Tibial artery (tissue), 4 donors: ENCODE results near the gene FNBP1L.

Experiments
- DNase-seq, 2 donors: peaks; one replicate each; pipeline ENCODE4 v3.0.0-alpha.2; 2019
- H3K27ac ChIP-seq, 2 donors: fragments of 200-600 bp; sonication (generic) in 1 of 2; 1 replicate in 1 of 2; 2 replicates in 1 of 2; pipeline ENCODE4 v1.5.1; 2018 to 2019; ENCODE audit warnings: mild to moderate bottlenecking in 1 of 2
- H3K27me3 ChIP-seq, 2 donors: fragments of 200-600 bp; sonication (generic) in 1 of 2; one replicate each; pipeline versions ENCODE4 v1.5.1 to v1.6.0; 2016 to 2019
- H3K36me3 ChIP-seq, 3 donors: fragments of 200-600 bp; sonication (generic) in 2 of 3; one replicate each; pipeline ENCODE4 v1.5.1; 2016 to 2019; ENCODE audit warnings: mild to moderate bottlenecking in 2 of 3
- H3K4me1 ChIP-seq, 4 donors: fragments of 200-600 bp; sonication (generic) in 2 of 4; 1 replicate in 3 of 4; 2 replicates in 1 of 4; pipeline ENCODE4 v1.5.1; 2016 to 2019
- H3K4me3 ChIP-seq, 2 donors: fragments of 200-600 bp; sonication (generic) in 1 of 2; 1 replicate in 1 of 2; 2 replicates in 1 of 2; pipeline ENCODE4 v1.5.1; 2018 to 2019; ENCODE audit warnings: mild to moderate bottlenecking in 2 of 2
- H3K9me3 ChIP-seq, 3 donors: fragments of 200-600 bp; sonication (generic) in 1 of 3; one replicate each; pipeline ENCODE4 v1.5.1; 2016 to 2019
- intact Hi-C: fragments of 100-400 bp; cut with DNase I; formaldehyde crosslinking; loops from one replicate; pipeline ENCODE4 v1.15.0; 2023; ENCODE audit warnings: low total_unique reads
- TF ChIP-seq, protein P1 (sequence below), 2 experiments: fragments of 200-600 bp in 1 of 2; fragments of 450-650 bp in 1 of 2; IDR thresholded peaks; one replicate each; pipeline ENCODE4 v1.5.1; 2017 to 2019; ENCODE audit warnings: antibody characterized with exemption in 2 of 2, mild to moderate bottlenecking in 1 of 2, moderate library complexity in 1 of 2

FNBP1L gene

GRCh38 chr1:93566227-93566626 is 118.3 kb downstream of the FNBP1L start:
- Histone ChIP-seq H3K27ac (no peak overlapping the region), H3K36me3 (peaks cover 62 to 93% (median 90%) of the 10 kb centered on the region in 3 donors), H3K9me3 (no peaks in the 10 kb centered on the region), H3K4me3 (no peak overlapping the region), H3K27me3 (no peaks in the 10 kb centered on the region), H3K4me1 (peaks cover 0 to 8% (median 0%) of the 10 kb centered on the region in 4 donors)
- TF ChIP-seq, protein P1, sequence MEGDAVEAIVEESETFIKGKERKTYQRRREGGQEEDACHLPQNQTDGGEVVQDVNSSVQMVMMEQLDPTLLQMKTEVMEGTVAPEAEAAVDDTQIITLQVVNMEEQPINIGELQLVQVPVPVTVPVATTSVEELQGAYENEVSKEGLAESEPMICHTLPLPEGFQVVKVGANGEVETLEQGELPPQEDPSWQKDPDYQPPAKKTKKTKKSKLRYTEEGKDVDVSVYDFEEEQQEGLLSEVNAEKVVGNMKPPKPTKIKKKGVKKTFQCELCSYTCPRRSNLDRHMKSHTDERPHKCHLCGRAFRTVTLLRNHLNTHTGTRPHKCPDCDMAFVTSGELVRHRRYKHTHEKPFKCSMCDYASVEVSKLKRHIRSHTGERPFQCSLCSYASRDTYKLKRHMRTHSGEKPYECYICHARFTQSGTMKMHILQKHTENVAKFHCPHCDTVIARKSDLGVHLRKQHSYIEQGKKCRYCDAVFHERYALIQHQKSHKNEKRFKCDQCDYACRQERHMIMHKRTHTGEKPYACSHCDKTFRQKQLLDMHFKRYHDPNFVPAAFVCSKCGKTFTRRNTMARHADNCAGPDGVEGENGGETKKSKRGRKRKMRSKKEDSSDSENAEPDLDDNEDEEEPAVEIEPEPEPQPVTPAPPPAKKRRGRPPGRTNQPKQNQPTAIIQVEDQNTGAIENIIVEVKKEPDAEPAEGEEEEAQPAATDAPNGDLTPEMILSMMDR (IDR thresholded peaks at IDR 0.05) = no peak
- intact Hi-C loops = no loop called here
- DNase-seq = no peak

- Histone ChIP-seq H3K36me3 (peaks cover 61 to 93% (median 90%) of the 10 kb centered on the region in 3 donors), H3K4me3 (no peak overlapping the region), H3K27ac (no peak overlapping the region), H3K4me1 (peaks cover 0 to 8% (median 0%) of the 10 kb centered on the region in 4 donors), H3K9me3 (no peaks in the 10 kb centered on the region), H3K27me3 (no peaks in the 10 kb centered on the region)
- intact Hi-C loops = no loop called here
- DNase-seq = no peak
- TF ChIP-seq, protein P1 (IDR thresholded peaks at IDR 0.05) = no peak
These were observed 119.5 kb downstream of the FNBP1L start for GRCh38 chr1:93567255-93567918.

DNA sequence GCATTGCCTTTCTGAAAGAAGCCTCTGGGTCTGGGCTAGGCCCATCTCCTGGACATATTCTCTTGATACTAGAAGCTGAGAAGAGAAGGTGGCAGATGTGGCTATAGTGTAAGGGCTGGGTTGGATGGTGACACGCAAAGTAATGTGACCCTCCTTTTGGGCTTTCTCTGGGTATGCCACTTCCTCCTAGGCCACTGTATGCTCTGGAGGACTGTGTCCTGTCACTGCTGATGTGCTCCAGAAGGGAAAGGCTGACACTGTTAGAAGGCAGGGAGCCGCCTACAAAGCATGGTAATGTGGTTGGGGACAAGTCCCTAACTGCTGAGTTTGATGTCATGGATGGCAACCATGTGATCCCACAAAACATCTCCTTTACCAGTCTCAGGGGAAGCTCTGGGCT is 121.6 kb downstream of the FNBP1L start:
- no peaks in the 10 kb centered on the region for H3K9me3 ChIP-seq
- intact Hi-C loops = no loop called here

GRCh38 chr1:93571623-93572310 is 123.8 kb downstream of the FNBP1L start:
- H3K4me3 ChIP-seq = no peak overlapping the region
- H3K27me3 ChIP-seq = no peaks in the 10 kb centered on the region
- TF ChIP-seq, protein P1 (IDR thresholded peaks at IDR 0.05) = no peak
- H3K27ac ChIP-seq = no peak overlapping the region
- H3K9me3 ChIP-seq = no peaks in the 10 kb centered on the region
- peaks cover 79 to 100% (median 86%) of the 10 kb centered on the region in 3 donors for H3K36me3 ChIP-seq
- intact Hi-C loops = no loop called here
- no peaks in the 10 kb centered on the region for H3K4me1 ChIP-seq
- no peak for DNase-seq

More for the DNA sequence above, 121.6 kb downstream of the FNBP1L start:
- TF ChIP-seq, protein P1 (IDR thresholded peaks at IDR 0.05) = no peak
- no peak for DNase-seq
- peaks cover 0 to 8% (median 0%) of the 10 kb centered on the region in 4 donors for H3K4me1 ChIP-seq
- H3K36me3 ChIP-seq = peaks cover 70 to 99% (median 93%) of the 10 kb centered on the region in 3 donors
- no peaks in the 10 kb centered on the region for H3K27me3 ChIP-seq
- H3K4me3 ChIP-seq = no peak overlapping the region
- H3K27ac ChIP-seq = no peak overlapping the region

DNA sequence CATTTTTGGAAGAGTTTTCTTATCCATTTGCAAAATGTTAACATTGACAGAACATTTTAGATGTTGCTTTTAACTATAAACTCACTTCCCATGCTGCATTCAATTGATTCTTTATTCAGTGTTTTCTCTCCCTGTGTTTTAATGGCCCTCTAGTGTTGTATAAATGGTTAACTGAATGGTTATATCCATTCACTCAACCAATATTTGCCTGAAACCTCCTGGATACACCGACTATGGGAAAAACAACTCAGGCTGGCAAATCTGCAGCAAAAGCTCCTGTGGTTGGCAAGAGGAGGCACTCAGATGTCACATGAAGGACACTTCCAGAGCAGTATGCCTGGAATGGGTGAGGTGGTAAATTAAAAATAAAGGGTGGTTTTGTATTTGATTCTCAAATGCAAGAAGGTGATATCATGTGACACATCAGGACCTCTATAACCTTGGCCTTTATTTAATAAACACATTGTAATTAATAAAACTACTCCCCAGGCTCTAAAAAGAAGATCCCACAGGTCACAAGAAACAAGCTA is 126.1 kb downstream of the FNBP1L start:
- H3K4me3 ChIP-seq = no peak overlapping the region

More for the DNA sequence above, 126.1 kb downstream of the FNBP1L start:
- DNase-seq = no peak
- Histone ChIP-seq H3K4me1 (peaks cover 0 to 8% (median 0%) of the 10 kb centered on the region in 4 donors), H3K9me3 (no peaks in the 10 kb centered on the region), H3K27me3 (no peaks in the 10 kb centered on the region), H3K36me3 (peaks cover 65 to 98% (median 65%) of the 10 kb centered on the region in 3 donors), H3K27ac (no peak overlapping the region)
- intact Hi-C loops = no loop called here
- TF ChIP-seq, protein P1 (IDR thresholded peaks at IDR 0.05) = no peak
